CD4-positive, alpha-beta T cell treated with Interferon alpha-2 for 1 hour (primary cell): ENCODE measurements around the gene SDC1.

ENCODE experiments used
- DNase-seq, 2 donors: peaks; one replicate each; pipeline ENCODE4 v3.0.0-alpha.2; 2020 to 2022

SDC1 gene

GRCh38 chr2:20182241-20182931 is 42.5 kb downstream of the SDC1 start:
- no peak for DNase-seq

- DNase-seq, result no peak
Measured at GRCh38 chr2:20181761-20182160, 43.2 kb downstream of the SDC1 start.

GRCh38 chr2:20180676-20181648 is 44.0 kb downstream of the SDC1 start:
- no peak for DNase-seq

GRCh38 chr2:20179755-20180594 is 45.0 kb downstream of the SDC1 start:
- DNase-seq, result no peak

- DNase-seq, result no peak
Measured at GRCh38 chr2:20179466-20179754, 45.5 kb downstream of the SDC1 start.

GRCh38 chr2:20178666-20179465 is 46.1 kb downstream of the SDC1 start:
- DNase-seq, result no peak

GRCh38 chr2:20178249-20178607 is 46.7 kb downstream of the SDC1 start:
- DNase-seq, result no peak

GRCh38 chr2:20177556-20178248 is 47.2 kb downstream of the SDC1 start:
- DNase-seq, result no peak

- DNase-seq, result no peak
Measured at GRCh38 chr2:20176760-20177159, 48.2 kb downstream of the SDC1 start.

GRCh38 chr2:20175931-20176330 is 49.0 kb downstream of the SDC1 start:
- DNase-seq, result no peak

GRCh38 chr2:20175267-20175666 is 49.7 kb downstream of the SDC1 start:
- DNase-seq, result no peak

- DNase-seq, result no peak
Measured at GRCh38 chr2:20174410-20174809, 50.5 kb downstream of the SDC1 start.

GRCh38 chr2:20173496-20174402 is 51.2 kb downstream of the SDC1 start:
- DNase-seq, result no peak

- no peak for DNase-seq
Measured at GRCh38 chr2:20173064-20173463, 51.9 kb downstream of the SDC1 start.

GRCh38 chr2:20172273-20173055 is 52.5 kb downstream of the SDC1 start:
- DNase-seq, result no peak

GRCh38 chr2:20171445-20171977 is 53.4 kb downstream of the SDC1 start:
- no peak for DNase-seq

- DNase-seq, result no peak
Measured at GRCh38 chr2:20170704-20171250, 54.2 kb downstream of the SDC1 start.

GRCh38 chr2:20169796-20170703 is 54.9 kb downstream of the SDC1 start:
- DNase-seq, result no peak
